Body of pancreas (tissue), 4 donors: Measurements from ENCODE around the gene DOK5.

Experiments
- CTCF ChIP-seq, 7 experiments: fragments of 450-650 bp in 4 of 7; fragments of 200-600 bp in 3 of 7; sonication (generic) in 3 of 7; IDR thresholded peaks; one replicate each; pipeline ENCODE4 v1.5.1; 2016 to 2019; ENCODE audit warnings: antibody characterized with exemption in 7 of 7
- POLR2A ChIP-seq, 3 donors: fragments of 450-650 bp; IDR thresholded peaks; one replicate each; pipeline ENCODE4 v1.6.1; 2016; ENCODE audit warnings: antibody characterized with exemption in 3 of 3, mild to moderate bottlenecking in 2 of 3

- TF ChIP-seq CTCF (IDR thresholded peaks at IDR 0.05), result no peak
- TF ChIP-seq POLR2A (IDR thresholded peaks at IDR 0.05), result no peak
Observed at GRCh38 chr20:54502179-54502578, 26.8 kb downstream of the DOK5 start.
